Panc1 (cell line): Measurements from ENCODE around the gene CADM1.

Experiments
- CTCF ChIP-seq: fragments of 450-650 bp; IDR thresholded peaks from 2 replicates; pipeline ENCODE4 v1.5.1; 2017; ENCODE audit warnings: mild to moderate bottlenecking
- POLR2AphosphoS5 ChIP-seq: IDR thresholded peaks from 2 replicates; pipeline ENCODE4 v1.6.1; 2012; ENCODE audit warnings: mild to moderate bottlenecking, low read depth, low read length, moderate library complexity
- REST ChIP-seq, 2 experiments: IDR thresholded peaks; 2 replicates each; pipeline ENCODE4 v1.6.1; 2011 to 2012; ENCODE audit warnings: low read depth in 2 of 2, control low read depth in 1 of 2, low read length in 1 of 2, mild to moderate bottlenecking in 1 of 2, moderate library complexity in 1 of 2; ENCODE audit not compliant: insufficient read depth in 1 of 2

- TF ChIP-seq CTCF (no peak), REST (IDR thresholded peaks at IDR 0.05; ENCODE audit: insufficient read depth in 1 of 2, low read depth in 2 of 2, low read length in 1 of 2) (no peak), POLR2AphosphoS5 (no peak)
These were observed 216.9 kb downstream of the CADM1 start for GRCh38 chr11:115287266-115287665.
